GM21717 (cell line): ENCODE data around the gene CUX1.

Source experiments
- ATAC-seq: cut with Tn5 transposase; IDR thresholded peaks from one replicate; pipeline ENCODE4 v1.9.1; 2021; ENCODE audit warnings: mild to moderate bottlenecking, moderate library complexity; ENCODE audit not compliant: unreplicated experiment

CUX1 gene

GRCh38 chr7:102061981-102062390, 244.6 kb downstream of the CUX1 start:
- peak; percentile 86 for ATAC-seq

GRCh38 chr7:102063690-102064180, 246.3 kb downstream of the CUX1 start:
- no peak for ATAC-seq

- no peak for ATAC-seq
Observed at GRCh38 chr7:102064361-102065025, 247.1 kb downstream of the CUX1 start.

- ATAC-seq: no peak
Observed at GRCh38 chr7:102065226-102065625, 247.8 kb downstream of the CUX1 start.

- ATAC-seq: no peak
Observed at GRCh38 chr7:102066476-102066875, 249.1 kb downstream of the CUX1 start.

GRCh38 chr7:102068846-102069245, 251.4 kb downstream of the CUX1 start:
- no peak for ATAC-seq

GRCh38 chr7:102069931-102070629, 252.7 kb downstream of the CUX1 start:
- no peak for ATAC-seq

- ATAC-seq: no peak
Observed at GRCh38 chr7:102072003-102072402, 254.6 kb downstream of the CUX1 start.

- ATAC-seq: no peak
Observed at GRCh38 chr7:102072636-102073209, 255.3 kb downstream of the CUX1 start.

- no peak for ATAC-seq
Observed at GRCh38 chr7:102073931-102074880, 256.8 kb downstream of the CUX1 start.

GRCh38 chr7:102075126-102075525, 257.7 kb downstream of the CUX1 start:
- ATAC-seq: no peak

- no peak for ATAC-seq
Observed at GRCh38 chr7:102075553-102076135, 258.2 kb downstream of the CUX1 start.

- ATAC-seq: no peak
Observed at GRCh38 chr7:102077081-102077480, 259.7 kb downstream of the CUX1 start.

- no peak for ATAC-seq
Observed at GRCh38 chr7:102079140-102080018, 262.0 kb downstream of the CUX1 start.

- no peak for ATAC-seq
Observed at GRCh38 chr7:102080019-102080433, 262.6 kb downstream of the CUX1 start.

GRCh38 chr7:102080434-102081243, 263.2 kb downstream of the CUX1 start:
- no peak for ATAC-seq

- ATAC-seq: no peak
Observed at GRCh38 chr7:102081244-102081627, 263.8 kb downstream of the CUX1 start.

- no peak for ATAC-seq
Observed at GRCh38 chr7:102082693-102083368, 265.4 kb downstream of the CUX1 start.
